ENCODE data around the gene MED6. TPM values are rescaled to one million over a fixed set of nuclear protein-coding genes. Genes with fewer than 3 reads are reported as not detected.

MED6 gene
- total and polyA plus RNA-seq, 10 donors: 15.2 to 55.7 (median 40.9) TPM

- intact Hi-C loops (cut with DNase I; ENCODE audit: low total_unique reads): no loop called here
- H3K36me3 ChIP-seq: peaks cover 0 to 6% (median 0%) of the 10 kb centered on the region in 6 donors
- WGBS, 5 donors: 94 to 98% (median 98%) methylated on average over 6 of the region's 6 CpGs
Observed at GRCh38 chr14:70635971-70636595, 35.6 kb upstream of the MED6 start.

DNA sequence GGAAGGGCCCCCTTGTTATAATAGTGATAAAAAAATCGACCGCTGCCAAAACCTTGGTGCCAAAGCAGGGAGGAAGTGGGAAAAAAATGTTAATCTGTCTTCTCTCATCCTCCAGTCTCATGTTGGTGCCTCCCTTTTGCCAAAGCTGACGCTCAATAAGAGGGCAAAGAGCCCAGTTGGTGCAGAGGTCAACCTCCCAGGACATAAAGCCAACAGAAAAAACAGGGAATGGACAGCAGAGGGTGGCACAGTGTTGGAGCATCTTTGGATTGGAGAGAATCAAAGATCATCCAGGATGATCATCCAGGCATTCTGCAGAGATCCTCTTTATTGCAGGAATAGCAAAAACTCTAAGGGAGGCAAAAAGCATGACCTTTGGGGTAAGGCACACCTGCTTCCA, 31.5 kb upstream of the MED6 start:
- H3K36me3 ChIP-seq: peaks cover 0 to 6% (median 0%) of the 10 kb centered on the region in 6 donors
- H3K9me3 ChIP-seq: peaks cover 0 to 25% (median 15%) of the 10 kb centered on the region in 8 donors
- no peak overlapping the region for H3K27ac ChIP-seq
- intact Hi-C loops (cut with DNase I; ENCODE audit: low total_unique reads): no loop called here
- TF ChIP-seq POLR2A (IDR thresholded peaks at IDR 0.05) (no peak), CTCF (IDR thresholded peaks at IDR 0.05 in 8 of 11, conservative IDR thresholded peaks at IDR 0.05 in 3 of 11) (no peak)
- no peaks in the 10 kb centered on the region for H3K27me3 ChIP-seq (replicated peaks in 1 of 7)
- 71 to 83% (median 73%) methylated on average over 3 of the region's 3 CpGs for WGBS, 5 donors
- DNase-seq: no peak
- H3K4me3 ChIP-seq: no peak overlapping the region
- H3K4me1 ChIP-seq: peaks cover 0 to 6% (median 0%) of the 10 kb centered on the region in 6 donors

More at GRCh38 chr14:70635971-70636595, 35.6 kb upstream of the MED6 start:
- H3K4me1 ChIP-seq: peaks cover 0 to 34% (median 12%) of the 10 kb centered on the region in 6 donors
- DNase-seq: no peak
- TF ChIP-seq CTCF (IDR thresholded peaks at IDR 0.05 in 8 of 11, conservative IDR thresholded peaks at IDR 0.05 in 3 of 11) (no peak), POLR2AphosphoS5 (IDR thresholded peaks at IDR 0.05) (no peak), POLR2A (IDR thresholded peaks at IDR 0.05) (no peak)
- H3K4me3 ChIP-seq: no peak overlapping the region
- H3K27me3 ChIP-seq (replicated peaks in 1 of 7): peaks cover 0 to 10% (median 0%) of the 10 kb centered on the region in 7 donors
- peaks cover 0 to 12% (median 9%) of the 10 kb centered on the region in 8 donors for H3K9me3 ChIP-seq
- H3K27ac ChIP-seq: peak overlapping the region in 3 of 8 donors; percentile 69 to 78 (median 72)

DNA sequence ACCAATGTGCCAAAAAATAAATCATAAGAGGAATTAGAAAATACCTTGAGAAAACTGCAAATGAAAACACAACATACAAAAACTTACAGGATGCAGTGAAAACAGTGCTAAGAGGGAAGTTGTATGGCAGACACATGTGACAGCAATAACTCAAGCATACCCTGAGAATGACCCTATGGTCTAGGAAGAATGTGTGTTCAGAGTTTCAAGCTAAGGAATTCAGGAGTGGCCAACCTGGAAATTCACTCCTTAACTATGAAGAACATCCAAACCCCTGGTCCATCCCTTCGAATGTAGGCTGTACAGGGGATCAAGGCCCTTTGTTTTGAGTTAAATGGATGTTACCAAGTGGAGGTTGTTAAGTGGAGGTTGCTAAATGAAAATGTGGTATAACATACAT, 24.5 kb upstream of the MED6 start:
- 74 to 92% (median 79%) methylated on average over 1 of the region's 1 CpG for WGBS, 5 donors
- no peak for DNase-seq
- no peak for TF ChIP-seq POLR2A (IDR thresholded peaks at IDR 0.05)
- no peak for TF ChIP-seq CTCF (IDR thresholded peaks at IDR 0.05 in 8 of 11, conservative IDR thresholded peaks at IDR 0.05 in 3 of 11)
- no peak for TF ChIP-seq POLR2AphosphoS5 (IDR thresholded peaks at IDR 0.05)
- Histone ChIP-seq H3K27ac (no peak overlapping the region), H3K36me3 (no peaks in the 10 kb centered on the region), H3K4me3 (no peak overlapping the region), H3K27me3 (replicated peaks in 1 of 7) (no peaks in the 10 kb centered on the region), H3K9me3 (peaks cover 4 to 36% (median 24%) of the 10 kb centered on the region in 8 donors), H3K4me1 (peaks cover 0 to 10% (median 0%) of the 10 kb centered on the region in 6 donors)
- intact Hi-C loops (cut with DNase I; ENCODE audit: low total_unique reads): loop anchor here (5.0 to 10.0 kb wide), 2 partner anchors 87 to 180 kb away; partner anchors contain the start of gene MAP3K9

GRCh38 chr14:70622111-70622712, 21.8 kb upstream of the MED6 start:
- 37 to 51% (median 42%) methylated on average over 3 of the region's 3 CpGs for WGBS, 5 donors
- Histone ChIP-seq H3K36me3 (no peaks in the 10 kb centered on the region), H3K27ac (no peak overlapping the region), H3K27me3 (replicated peaks in 1 of 7) (no peaks in the 10 kb centered on the region), H3K4me1 (peaks cover 0 to 10% (median 0%) of the 10 kb centered on the region in 6 donors), H3K4me3 (no peak overlapping the region), H3K9me3 (peaks cover 4 to 27% (median 15%) of the 10 kb centered on the region in 8 donors)
- no peak for DNase-seq
- TF ChIP-seq POLR2AphosphoS5 (IDR thresholded peaks at IDR 0.05) (no peak), CTCF (IDR thresholded peaks at IDR 0.05 in 8 of 11, conservative IDR thresholded peaks at IDR 0.05 in 3 of 11) (peak; percentile 55 to 89 (median 76))
- intact Hi-C loops (cut with DNase I; ENCODE audit: low total_unique reads): loop anchor here (5.0 to 10.0 kb wide), 2 partner anchors 90 to 183 kb away; partner anchors contain the start of gene MAP3K9

All from spleen (tissue), 11 donors.